Right lobe of liver (tissue), 6 donors: ENCODE measurements around the gene TESMIN. TPM values are rescaled to one million over a fixed set of nuclear protein-coding genes. Genes with fewer than 3 reads are reported as not detected.

Experiments used
- ATAC-seq, 4 donors: fragments of 200-7000 bp; cut with Tn5 transposase; one replicate each; pipeline ENCODE4 v1.9.1; 2020; ENCODE audit warnings: mild to moderate bottlenecking in 4 of 4, moderate library complexity in 4 of 4
- DNase-seq, 3 donors: peaks; one replicate each; pipeline ENCODE4 v3.0.0-alpha.2; 2020
- H3K27ac ChIP-seq, 3 donors: fragments of 200-600 bp; one replicate each; pipeline ENCODE4 v1.8.0; 2022
- H3K27me3 ChIP-seq, 2 donors: fragments of 200-600 bp; one replicate each; pipeline ENCODE4 v1.8.0; 2022
- H3K36me3 ChIP-seq, 4 donors: fragments of 200-600 bp; sonication (generic) in 1 of 4; one replicate each; pipeline versions ENCODE4 v1.5.1 to v1.8.0; 2017 to 2022; ENCODE audit warnings: control low read depth in 1 of 4
- H3K4me1 ChIP-seq, 4 donors: fragments of 200-600 bp; sonication (generic) in 1 of 4; one replicate each; pipeline versions ENCODE4 v1.5.1 to v1.8.0; 2017 to 2022; ENCODE audit warnings: control low read depth in 1 of 4
- H3K4me3 ChIP-seq, 3 donors: fragments of 200-600 bp; one replicate each; pipeline ENCODE4 v1.8.0; 2022
- H3K9me3 ChIP-seq, 4 donors: fragments of 200-600 bp; sonication (generic) in 1 of 4; one replicate each; pipeline versions ENCODE4 v1.5.1 to v1.8.0; 2017 to 2022; ENCODE audit warnings: control low read depth in 1 of 4
- POLR2A ChIP-seq: fragments of 450-650 bp; IDR thresholded peaks from one replicate; pipeline ENCODE4 v1.6.1; 2017; ENCODE audit warnings: antibody characterized with exemption, mild to moderate bottlenecking
- WGBS: methylation state at CpG from one replicate; pipeline ENCODE4 v1.1.6; 2018; ENCODE audit warnings: low coverage, low lambda C conversion rate; ENCODE audit not compliant: insufficient coverage; ENCODE audit errors: missing lambda C conversion rate; 5-methylcytosine and 5-hydroxymethylcytosine counted together
- intact Hi-C, 2 donors: fragments of 100-400 bp; cut with DNase I; formaldehyde crosslinking; loops; one replicate each; pipeline versions ENCODE4 v1.11.2 to v1.14.1; 2022
- total RNA-seq, 6 experiments: library from RNA; depleted of rRNA in 2 of 6; stranded (reverse); fragments of >200 nt in 2 of 6; fragmentation: NEBNext Ultra II Directional in 3 of 6; extraction: Animal tissue kit (Norgen Biotek cat#: 25700) in 3 of 6; gene quantifications; one replicate each; pipeline versions ENCODE4 v1.1.0 to v1.2.4, GENCODE V29; 2016 to 2023
- TF ChIP-seq, protein P1 (sequence below), 4 donors: fragments of 200-600 bp in 3 of 4; fragments of 450-650 bp in 1 of 4; IDR thresholded peaks; one replicate each; pipeline versions ENCODE4 v1.5.1 to v1.8.0; 2016 to 2022; ENCODE audit warnings: antibody characterized with exemption in 4 of 4, mild to moderate bottlenecking in 2 of 4
- donor health status: DM: no; HTN: yes; CAD: no.
- donor health status: DM: no; HTN: no; CAD: no.
- donor health status: DM: no; HTN: no; CAD: no.
- donor health status: DM: no; HTN: yes; CAD: no.
- donor health status: DM: no; HTN: yes; CAD: no.

TESMIN gene
- total RNA-seq, 6 experiments from 2014 or later: 0.42 to 1.4 (median 0.80) TPM

DNA sequence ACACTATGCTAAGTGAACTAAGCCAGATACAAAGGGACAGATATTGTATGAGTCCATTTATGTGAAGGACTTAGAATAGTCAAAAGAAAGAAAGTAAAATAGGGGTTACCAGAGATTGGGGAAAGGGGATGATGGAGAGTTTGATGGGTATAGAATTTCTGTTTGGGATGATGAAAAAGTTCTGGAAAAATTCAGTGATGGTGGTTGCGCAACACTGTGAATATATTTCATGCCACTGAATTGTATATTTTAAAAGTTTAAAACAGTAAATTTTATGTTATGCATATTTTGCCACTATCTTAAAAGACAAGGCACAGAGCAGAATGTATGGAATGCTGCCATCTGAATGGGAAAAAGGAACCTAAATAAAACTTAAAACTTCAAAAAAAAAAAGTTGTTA is 29.2 kb downstream of the TESMIN start:
- 90% methylated on average over 1 of the region's 1 CpG for WGBS
- ATAC-seq: no peak

DNA sequence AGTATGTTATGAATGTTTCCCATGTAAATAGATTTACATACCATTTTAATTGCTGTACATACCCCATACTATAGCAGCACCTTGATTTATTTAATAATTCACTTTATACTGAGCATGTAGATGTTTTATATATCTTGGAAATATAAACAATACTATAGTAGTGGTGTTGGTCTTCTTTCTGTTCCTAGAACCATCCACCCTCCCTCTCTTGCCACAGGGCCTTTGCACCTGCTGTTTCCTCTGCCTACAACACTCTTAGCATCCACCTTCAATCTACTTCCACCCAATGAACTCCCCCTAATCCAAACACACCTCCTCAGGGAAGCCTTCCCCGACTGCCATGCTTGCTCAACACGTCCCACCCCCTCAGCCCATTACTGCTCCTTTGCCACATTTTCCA is 30.2 kb downstream of the TESMIN start:
- TF ChIP-seq, protein P1, sequence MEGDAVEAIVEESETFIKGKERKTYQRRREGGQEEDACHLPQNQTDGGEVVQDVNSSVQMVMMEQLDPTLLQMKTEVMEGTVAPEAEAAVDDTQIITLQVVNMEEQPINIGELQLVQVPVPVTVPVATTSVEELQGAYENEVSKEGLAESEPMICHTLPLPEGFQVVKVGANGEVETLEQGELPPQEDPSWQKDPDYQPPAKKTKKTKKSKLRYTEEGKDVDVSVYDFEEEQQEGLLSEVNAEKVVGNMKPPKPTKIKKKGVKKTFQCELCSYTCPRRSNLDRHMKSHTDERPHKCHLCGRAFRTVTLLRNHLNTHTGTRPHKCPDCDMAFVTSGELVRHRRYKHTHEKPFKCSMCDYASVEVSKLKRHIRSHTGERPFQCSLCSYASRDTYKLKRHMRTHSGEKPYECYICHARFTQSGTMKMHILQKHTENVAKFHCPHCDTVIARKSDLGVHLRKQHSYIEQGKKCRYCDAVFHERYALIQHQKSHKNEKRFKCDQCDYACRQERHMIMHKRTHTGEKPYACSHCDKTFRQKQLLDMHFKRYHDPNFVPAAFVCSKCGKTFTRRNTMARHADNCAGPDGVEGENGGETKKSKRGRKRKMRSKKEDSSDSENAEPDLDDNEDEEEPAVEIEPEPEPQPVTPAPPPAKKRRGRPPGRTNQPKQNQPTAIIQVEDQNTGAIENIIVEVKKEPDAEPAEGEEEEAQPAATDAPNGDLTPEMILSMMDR (IDR thresholded peaks at IDR 0.05): no peak
- TF ChIP-seq POLR2A: no peak
- no peak overlapping the region for H3K27ac ChIP-seq
- 61% methylated on average over 2 of the region's 2 CpGs for WGBS
- no peaks in the 10 kb centered on the region for H3K9me3 ChIP-seq
- no peaks in the 10 kb centered on the region for H3K4me1 ChIP-seq
- intact Hi-C loops: no loop called here
- DNase-seq: no peak
- no peak overlapping the region for H3K4me3 ChIP-seq
- H3K36me3 ChIP-seq: no peaks in the 10 kb centered on the region
- H3K27me3 ChIP-seq: no peaks in the 10 kb centered on the region
- ATAC-seq: no peak

More for the DNA sequence above, 29.2 kb downstream of the TESMIN start:
- no peaks in the 10 kb centered on the region for H3K4me1 ChIP-seq
- DNase-seq: no peak
- H3K36me3 ChIP-seq: no peaks in the 10 kb centered on the region
- intact Hi-C loops: no loop called here
- H3K9me3 ChIP-seq: no peaks in the 10 kb centered on the region
- no peak overlapping the region for H3K4me3 ChIP-seq
- no peak overlapping the region for H3K27ac ChIP-seq
- TF ChIP-seq, protein P1 (IDR thresholded peaks at IDR 0.05): no peak
- TF ChIP-seq POLR2A: no peak
- no peaks in the 10 kb centered on the region for H3K27me3 ChIP-seq

DNA sequence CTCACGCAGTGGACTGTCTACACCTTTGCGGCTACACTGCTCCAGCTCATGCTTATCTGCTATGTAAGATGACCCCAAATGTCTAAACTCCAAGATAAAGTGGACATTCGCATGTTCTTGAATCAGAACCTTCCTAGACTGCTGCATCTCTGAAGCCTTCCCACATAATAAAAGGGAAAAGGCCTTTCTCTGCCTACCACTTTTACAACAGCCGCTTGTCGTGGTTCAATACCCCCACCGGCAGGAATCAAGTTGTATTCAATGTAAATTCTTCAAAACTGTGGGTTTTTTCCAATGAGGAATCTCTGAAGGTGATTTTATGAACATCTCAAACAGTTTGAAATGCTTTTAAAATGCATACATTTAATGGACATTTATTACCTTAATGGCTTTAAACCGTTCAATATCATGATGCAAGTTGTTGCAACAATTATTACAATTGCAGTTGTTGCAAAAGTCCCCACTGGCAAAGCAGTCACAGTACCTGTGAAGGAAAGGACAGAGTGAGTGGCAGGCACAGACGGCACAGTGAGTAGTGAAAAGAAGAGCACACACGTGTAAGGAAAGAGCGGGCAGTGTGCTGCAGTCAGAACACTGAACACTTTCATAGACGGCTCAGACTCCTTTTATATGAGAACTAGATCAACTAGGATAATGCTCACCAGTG is 35.7 kb downstream of the TESMIN start:
- intact Hi-C loops: no loop called here
- DNase-seq: no peak
- H3K4me3 ChIP-seq: no peak overlapping the region
- no peaks in the 10 kb centered on the region for H3K9me3 ChIP-seq
- no peak for TF ChIP-seq POLR2A
- TF ChIP-seq, protein P1 (IDR thresholded peaks at IDR 0.05): no peak
- H3K27ac ChIP-seq: no peak overlapping the region
- no peaks in the 10 kb centered on the region for H3K4me1 ChIP-seq
- no peak for ATAC-seq
- no peaks in the 10 kb centered on the region for H3K27me3 ChIP-seq
- WGBS: 82% methylated on average over 11 of the region's 11 CpGs
- no peaks in the 10 kb centered on the region for H3K36me3 ChIP-seq

DNA sequence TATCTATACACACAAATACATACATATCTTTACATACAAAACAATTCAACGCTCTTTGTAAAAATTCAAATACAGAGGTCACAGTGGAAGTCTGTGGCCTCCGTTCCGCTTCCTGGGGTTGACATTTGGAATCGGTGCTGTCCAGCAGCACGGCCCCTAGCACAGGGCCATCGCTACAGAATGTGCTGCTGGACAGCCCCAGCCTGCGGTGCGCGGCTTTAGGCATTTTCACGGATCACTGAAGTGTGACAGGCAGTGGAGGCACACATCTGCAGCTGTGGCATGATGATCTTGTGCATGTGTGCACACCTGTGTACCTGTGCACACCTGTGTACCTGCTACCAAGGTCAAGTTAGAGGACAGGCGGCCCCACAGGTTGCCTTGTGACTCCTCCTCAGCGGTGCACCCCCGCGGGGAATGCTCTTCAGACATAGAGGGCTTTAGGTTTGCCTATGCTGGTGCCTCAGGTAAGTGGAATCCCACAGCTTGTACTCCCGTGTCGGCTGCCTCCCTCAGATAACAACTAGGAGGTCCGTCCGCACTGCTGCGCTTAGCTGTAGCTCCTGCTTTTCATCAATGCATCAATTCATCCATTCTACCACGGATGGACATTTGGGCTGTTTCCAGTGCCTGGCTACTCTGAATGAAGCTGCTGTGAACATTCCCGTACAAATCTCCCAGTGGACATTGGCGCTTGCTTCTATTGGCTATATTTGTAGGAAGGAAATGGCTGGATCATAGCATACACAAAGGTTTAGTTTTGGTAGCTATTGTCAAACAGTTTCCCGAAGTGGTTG is 37.1 kb downstream of the TESMIN start:
- DNase-seq (no peak), ATAC-seq (no peak)
- Histone ChIP-seq H3K4me1 (no peaks in the 10 kb centered on the region), H3K9me3 (no peaks in the 10 kb centered on the region), H3K36me3 (no peaks in the 10 kb centered on the region), H3K27me3 (no peaks in the 10 kb centered on the region), H3K27ac (no peak overlapping the region), H3K4me3 (no peak overlapping the region)
- TF ChIP-seq, protein P1 (IDR thresholded peaks at IDR 0.05): no peak
- TF ChIP-seq POLR2A: no peak
- WGBS: 58% methylated on average over 12 of the region's 23 CpGs
- intact Hi-C loops: no loop called here
